HG03095 (cell line): ENCODE measurements around the gene MGAT1.
A peak's percentile ranks its signal among the peaks of the same experiment; 100 is the strongest.
"Not testable (repeated sequence)": the region's sequence is repeated elsewhere in the genome, so short reads cannot be mapped to it uniquely, and the experiment has no call there.

Experiments used
- ATAC-seq: cut with Tn5 transposase; IDR thresholded peaks from one replicate; pipeline ENCODE4 v1.9.1; 2021; ENCODE audit warnings: moderate library complexity; ENCODE audit not compliant: unreplicated experiment

Gene MGAT1

GRCh38 chr5:180807046-180807445 is 4.4 kb upstream of the MGAT1 start:
- no peak for ATAC-seq

DNA sequence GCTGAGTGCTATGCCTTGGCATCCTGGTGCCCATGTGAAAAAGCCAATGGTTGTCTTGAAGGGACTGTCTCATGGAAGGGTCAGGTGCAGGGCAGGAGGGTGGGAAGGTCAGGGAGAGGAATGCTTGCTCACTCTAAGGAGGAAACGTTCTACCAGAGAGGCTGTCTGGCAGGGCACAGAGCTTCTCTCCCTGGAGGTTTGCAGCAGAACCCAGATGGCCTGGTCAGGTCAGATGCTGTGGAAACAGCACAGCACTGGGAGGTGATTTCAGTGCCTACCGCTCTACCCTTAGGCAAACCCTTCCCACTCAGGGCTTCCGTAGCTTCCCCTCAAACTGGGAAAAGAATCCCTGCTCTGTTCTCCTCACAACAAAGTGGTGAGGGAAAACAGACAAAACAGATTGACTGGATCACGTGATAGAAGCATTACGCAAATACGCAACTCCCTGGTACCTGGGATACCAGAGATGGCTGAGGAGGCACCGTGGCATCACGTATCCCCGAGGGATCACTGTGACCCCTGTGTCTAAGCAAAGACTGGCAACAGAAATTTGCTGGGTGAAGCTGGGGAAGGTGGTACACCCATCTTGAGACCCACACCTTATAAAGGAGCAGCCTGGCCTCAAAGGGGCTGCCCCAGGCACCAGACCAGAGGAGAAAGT is 3.9 kb upstream of the MGAT1 start:
- ATAC-seq, result no peak

- peak; percentile 0 for ATAC-seq
Measured at GRCh38 chr5:180804129-180804618, 1.6 kb upstream of the MGAT1 start.

GRCh38 chr5:180803181-180804128 is 849 bp upstream of the MGAT1 start:
- peak; percentile 64 for ATAC-seq

GRCh38 chr5:180801596-180802324 is 846 bp downstream of the MGAT1 start:
- no peak for ATAC-seq

GRCh38 chr5:180799902-180800801 is 2.5 kb downstream of the MGAT1 start:
- no peak for ATAC-seq

GRCh38 chr5:180799194-180799593 is 3.4 kb downstream of the MGAT1 start:
- ATAC-seq, result no peak

DNA sequence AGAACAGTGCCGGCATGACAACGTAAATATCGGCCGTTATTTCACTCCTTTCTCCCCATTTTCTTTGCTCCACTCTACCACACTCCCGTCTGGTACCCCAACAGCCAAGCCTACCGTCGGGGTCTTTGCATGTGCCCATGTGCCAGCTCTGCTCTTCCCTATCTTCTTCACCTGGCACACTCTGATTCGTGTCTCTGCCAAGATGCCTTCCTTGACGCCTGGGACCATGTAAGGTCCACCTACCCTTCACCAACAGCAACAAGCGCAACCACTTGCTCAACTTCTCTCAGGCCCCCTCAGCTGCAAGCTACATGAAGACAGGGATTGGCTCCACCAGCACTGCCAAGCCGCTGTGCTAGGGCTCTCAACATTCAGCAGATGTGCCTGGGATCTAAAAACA is 4.4 kb downstream of the MGAT1 start:
- ATAC-seq, result no peak

DNA sequence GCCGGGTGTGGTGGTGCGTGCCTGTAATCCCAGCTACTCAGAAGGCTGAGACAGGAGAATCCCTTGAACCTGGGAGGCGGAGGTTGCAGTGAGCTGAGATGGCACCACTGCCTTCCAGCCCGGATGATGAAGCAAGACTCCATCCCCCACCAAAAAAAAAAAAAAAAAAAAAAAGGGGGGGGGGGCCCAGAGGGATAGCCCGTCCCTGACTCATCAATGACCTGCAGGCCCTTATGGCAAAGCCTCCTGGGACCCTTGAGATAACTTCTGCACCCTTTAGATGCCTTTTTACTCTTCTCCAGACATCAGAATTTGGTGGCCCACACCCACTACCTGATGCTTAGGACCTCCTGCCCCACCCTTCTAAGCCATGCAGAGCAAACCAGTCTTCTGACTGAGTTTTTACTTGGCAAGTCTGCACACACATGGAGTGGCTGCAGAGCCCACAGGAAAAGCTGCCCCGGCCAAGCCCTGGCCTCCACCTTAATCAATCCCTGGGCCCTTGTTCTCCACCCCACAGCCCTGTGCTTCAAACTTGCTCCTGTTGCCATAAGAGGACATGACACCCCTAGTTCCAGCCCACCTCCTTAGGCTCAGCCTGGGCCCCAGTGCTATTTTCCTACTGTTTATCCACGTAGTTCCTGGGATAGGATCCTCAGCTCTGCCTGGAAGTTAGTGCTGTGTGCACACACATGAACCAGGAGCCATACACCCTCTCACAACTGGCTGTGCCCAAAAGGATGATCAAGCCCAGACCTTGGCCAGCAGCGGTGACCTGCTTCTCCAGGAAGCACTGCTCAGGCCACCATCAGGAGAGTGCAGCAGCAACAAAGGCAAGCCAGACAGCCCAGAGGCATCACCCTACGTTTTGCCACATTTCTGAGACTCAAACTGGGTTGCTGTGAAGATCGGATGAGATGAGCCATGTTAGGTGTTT is 5.1 kb downstream of the MGAT1 start:
- ATAC-seq, result no peak

DNA sequence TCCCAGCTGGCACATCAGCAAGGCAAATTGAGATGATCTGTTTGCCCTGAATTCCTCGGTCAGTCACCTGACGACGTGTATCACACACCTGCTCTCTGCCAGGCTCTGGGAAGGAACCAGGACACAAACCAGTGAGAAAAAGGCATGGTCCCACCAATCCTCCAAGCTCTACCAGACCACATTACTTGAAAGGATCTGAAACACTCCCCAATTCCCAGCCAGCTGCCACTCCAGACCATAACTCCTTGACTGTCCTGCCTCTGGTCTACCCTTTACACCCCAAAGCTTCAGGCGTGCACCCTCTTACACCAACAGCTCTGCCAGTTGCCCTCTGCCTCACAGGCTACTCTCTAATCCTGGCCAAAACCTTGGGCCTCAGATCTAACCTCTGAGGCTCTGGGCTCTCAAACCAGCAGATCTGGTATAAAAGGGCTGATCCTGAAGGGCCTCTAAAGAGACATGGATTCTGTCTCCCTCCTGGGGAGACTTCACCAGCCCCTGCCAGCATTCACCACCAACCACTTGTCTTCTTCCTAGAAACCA is 6.8 kb downstream of the MGAT1 start:
- no peak for ATAC-seq

DNA sequence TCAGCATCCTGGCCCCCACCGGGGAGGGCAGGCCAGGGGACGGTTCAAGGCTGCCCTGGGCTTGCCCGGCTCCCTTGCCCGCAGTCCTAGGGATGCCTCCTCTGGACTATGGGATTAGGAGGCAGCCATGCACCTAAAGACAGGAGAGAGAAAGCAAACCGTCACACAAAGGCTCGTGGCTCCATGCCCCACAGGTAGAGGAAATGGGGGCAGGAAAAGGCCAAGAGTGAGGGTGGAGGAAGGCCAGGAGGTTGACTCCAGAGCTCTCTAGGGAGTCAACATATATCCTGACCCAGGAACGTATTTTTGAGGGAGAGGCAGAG is 9.7 kb downstream of the MGAT1 start:
- no peak for ATAC-seq

- no peak for ATAC-seq
Measured at GRCh38 chr5:180792287-180792964, 10.2 kb downstream of the MGAT1 start.

DNA sequence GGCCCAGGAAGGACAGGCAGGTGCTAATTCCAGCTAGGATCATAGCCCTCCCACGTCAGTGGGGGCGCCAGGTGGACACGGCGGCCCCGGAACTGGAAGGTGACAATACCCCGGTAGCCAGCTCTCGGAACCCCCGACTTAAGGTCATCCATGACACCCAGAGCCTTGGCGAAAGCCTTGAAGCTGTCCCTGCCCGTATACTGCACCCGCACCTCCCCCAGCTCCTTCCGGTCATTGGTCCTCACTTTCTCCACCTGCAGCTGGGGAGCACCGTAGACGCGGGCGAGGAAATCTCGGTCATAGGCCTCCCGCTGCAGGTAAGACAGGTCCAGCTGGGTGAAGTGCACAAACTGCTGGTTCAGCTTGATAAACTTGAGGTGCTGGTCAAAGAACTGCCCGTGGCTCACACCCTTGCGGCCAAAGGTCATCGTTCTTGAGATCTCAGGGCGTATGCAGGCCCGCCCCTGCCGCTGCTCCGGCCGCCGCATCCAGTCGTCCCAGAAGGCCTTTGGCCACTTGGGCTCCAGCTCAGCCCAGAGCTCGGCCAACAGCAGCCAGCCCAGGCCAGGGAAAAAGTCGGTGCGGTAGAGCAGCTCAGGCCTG is 10.9 kb downstream of the MGAT1 start:
- ATAC-seq, result no peak

DNA sequence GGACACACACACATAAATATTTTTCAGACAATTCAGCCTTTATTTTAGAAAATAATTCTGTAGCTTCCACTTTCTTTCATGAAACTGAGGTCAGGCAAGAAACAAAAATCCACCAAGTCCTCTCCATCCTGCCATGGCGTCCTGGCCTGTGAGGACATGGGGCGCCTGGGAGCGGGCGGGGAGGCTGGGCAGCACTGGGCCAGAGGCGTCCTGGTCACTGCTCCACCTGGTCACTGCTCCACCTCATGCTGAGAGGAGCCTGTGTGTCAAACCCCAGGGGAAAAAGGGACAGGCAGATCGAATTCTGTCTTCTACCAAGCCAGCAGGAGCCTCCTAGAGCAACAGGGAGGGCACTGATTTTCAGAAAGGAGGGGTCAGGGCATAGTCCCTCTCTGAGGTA is 12.1 kb downstream of the MGAT1 start:
- no peak for ATAC-seq

GRCh38 chr5:180790020-180790419 is 12.6 kb downstream of the MGAT1 start:
- no peak for ATAC-seq

- not testable (repeated sequence) for ATAC-seq
Measured at GRCh38 chr5:180788651-180789410, 13.8 kb downstream of the MGAT1 start.

- no peak for ATAC-seq
Measured at GRCh38 chr5:180787711-180788431, 14.7 kb downstream of the MGAT1 start.
